ENCODE data around the gene RIPK1. TPM values are rescaled to one million over a fixed set of nuclear protein-coding genes. Genes with fewer than 3 reads are reported as not detected.

Gene RIPK1
- total and polyA plus RNA-seq, 9 of the 15 experiments (the other 6 are each of a cell fraction or from before 2014, with no cell fraction given) = 3.8 to 24.9 (median 17.7) TPM

DNA sequence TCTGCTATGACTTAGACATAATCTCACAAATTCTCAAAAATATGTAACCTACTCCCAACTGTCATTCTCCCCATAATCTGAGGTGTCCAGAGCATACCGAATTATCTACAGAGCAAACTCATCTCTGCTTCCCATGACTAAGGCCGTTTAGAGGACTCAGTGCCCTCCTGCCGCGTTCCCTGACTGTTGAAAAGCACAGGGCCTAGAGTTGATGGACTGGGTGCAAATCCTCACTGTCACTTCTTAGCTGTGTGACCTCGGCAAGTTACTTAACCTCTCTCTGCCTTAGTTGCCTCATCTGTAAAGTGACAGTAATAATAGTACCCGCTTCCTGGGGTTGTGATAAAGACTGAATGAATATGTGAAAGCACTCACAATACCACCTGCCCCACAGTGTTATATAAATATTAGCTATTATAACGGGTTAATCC is 93.8 kb downstream of the RIPK1 start (continued):
- TF ChIP-seq TBL1XR1 (IDR thresholded peaks at IDR 0.05; ENCODE audit: low read length in 2 of 2) (no peak; a peak in 1 of 4 replicates), KLF1 (tag; IDR thresholded peaks at IDR 0.05) (no peak), SMAD2 (IDR thresholded peaks at IDR 0.05; ENCODE audit: low read depth, low read length) (no peak), SIN3B (IDR thresholded peaks at IDR 0.05; ENCODE audit: low read depth) (no peak), NRF1 (conservative IDR thresholded peaks at IDR 0.05 in 1 of 2, IDR thresholded peaks at IDR 0.05 in 1 of 2) (no peak), RAD21 (CRISPR knock-in tag; conservative IDR thresholded peaks at IDR 0.05 in 1 of 2, IDR thresholded peaks at IDR 0.05 in 1 of 2) (0 out of 4 replicates have a peak, but pooled peaks of 1 of the 2 experiments have one; percentile 17), ATF1 (CRISPR knock-in tag; IDR thresholded peaks at IDR 0.05) (no peak), ATF1 (tag; IDR thresholded peaks at IDR 0.05) (no peak), GTF2E2 (tag; IDR thresholded peaks at IDR 0.05) (no peak), CHD2 (IDR thresholded peaks at IDR 0.05; ENCODE audit: low read depth, low read length) (no peak), MCM7 (IDR thresholded peaks at IDR 0.05) (no peak), PTTG1 (tag; IDR thresholded peaks at IDR 0.05; ENCODE audit: low read depth) (no peak), GATA2 (CRISPR knock-in tag; IDR thresholded peaks at IDR 0.05) (no peak), ZNF41 (CRISPR knock-in tag; conservative IDR thresholded peaks at IDR 0.05) (no peak), ELF2 (CRISPR knock-in tag; IDR thresholded peaks at IDR 0.05) (no peak), XRCC5 (IDR thresholded peaks at IDR 0.05; ENCODE audit: low read depth, low read length) (no peak), TCFL5 (CRISPR knock-in tag; conservative IDR thresholded peaks at IDR 0.05) (no peak), FOXA3 (CRISPR knock-in tag; conservative IDR thresholded peaks at IDR 0.05 in 1 of 2, IDR thresholded peaks at IDR 0.05 in 1 of 2) (no peak; a peak in 1 of 4 replicates)
- TF ChIP-seq, protein P1, sequence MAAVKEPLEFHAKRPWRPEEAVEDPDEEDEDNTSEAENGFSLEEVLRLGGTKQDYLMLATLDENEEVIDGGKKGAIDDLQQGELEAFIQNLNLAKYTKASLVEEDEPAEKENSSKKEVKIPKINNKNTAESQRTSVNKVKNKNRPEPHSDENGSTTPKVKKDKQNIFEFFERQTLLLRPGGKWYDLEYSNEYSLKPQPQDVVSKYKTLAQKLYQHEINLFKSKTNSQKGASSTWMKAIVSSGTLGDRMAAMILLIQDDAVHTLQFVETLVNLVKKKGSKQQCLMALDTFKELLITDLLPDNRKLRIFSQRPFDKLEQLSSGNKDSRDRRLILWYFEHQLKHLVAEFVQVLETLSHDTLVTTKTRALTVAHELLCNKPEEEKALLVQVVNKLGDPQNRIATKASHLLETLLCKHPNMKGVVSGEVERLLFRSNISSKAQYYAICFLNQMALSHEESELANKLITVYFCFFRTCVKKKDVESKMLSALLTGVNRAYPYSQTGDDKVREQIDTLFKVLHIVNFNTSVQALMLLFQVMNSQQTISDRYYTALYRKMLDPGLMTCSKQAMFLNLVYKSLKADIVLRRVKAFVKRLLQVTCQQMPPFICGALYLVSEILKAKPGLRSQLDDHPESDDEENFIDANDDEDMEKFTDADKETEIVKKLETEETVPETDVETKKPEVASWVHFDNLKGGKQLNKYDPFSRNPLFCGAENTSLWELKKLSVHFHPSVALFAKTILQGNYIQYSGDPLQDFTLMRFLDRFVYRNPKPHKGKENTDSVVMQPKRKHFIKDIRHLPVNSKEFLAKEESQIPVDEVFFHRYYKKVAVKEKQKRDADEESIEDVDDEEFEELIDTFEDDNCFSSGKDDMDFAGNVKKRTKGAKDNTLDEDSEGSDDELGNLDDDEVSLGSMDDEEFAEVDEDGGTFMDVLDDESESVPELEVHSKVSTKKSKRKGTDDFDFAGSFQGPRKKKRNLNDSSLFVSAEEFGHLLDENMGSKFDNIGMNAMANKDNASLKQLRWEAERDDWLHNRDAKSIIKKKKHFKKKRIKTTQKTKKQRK (IDR thresholded peaks at IDR 0.05; ENCODE audit: borderline replicate concordance, low read depth, low read length) = no peak
- TF ChIP-seq, protein P2, sequence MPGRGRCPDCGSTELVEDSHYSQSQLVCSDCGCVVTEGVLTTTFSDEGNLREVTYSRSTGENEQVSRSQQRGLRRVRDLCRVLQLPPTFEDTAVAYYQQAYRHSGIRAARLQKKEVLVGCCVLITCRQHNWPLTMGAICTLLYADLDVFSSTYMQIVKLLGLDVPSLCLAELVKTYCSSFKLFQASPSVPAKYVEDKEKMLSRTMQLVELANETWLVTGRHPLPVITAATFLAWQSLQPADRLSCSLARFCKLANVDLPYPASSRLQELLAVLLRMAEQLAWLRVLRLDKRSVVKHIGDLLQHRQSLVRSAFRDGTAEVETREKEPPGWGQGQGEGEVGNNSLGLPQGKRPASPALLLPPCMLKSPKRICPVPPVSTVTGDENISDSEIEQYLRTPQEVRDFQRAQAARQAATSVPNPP (IDR thresholded peaks at IDR 0.05; ENCODE audit: borderline replicate concordance, insufficient read depth, insufficient read length) = no peak
- TF ChIP-seq, protein P3, sequence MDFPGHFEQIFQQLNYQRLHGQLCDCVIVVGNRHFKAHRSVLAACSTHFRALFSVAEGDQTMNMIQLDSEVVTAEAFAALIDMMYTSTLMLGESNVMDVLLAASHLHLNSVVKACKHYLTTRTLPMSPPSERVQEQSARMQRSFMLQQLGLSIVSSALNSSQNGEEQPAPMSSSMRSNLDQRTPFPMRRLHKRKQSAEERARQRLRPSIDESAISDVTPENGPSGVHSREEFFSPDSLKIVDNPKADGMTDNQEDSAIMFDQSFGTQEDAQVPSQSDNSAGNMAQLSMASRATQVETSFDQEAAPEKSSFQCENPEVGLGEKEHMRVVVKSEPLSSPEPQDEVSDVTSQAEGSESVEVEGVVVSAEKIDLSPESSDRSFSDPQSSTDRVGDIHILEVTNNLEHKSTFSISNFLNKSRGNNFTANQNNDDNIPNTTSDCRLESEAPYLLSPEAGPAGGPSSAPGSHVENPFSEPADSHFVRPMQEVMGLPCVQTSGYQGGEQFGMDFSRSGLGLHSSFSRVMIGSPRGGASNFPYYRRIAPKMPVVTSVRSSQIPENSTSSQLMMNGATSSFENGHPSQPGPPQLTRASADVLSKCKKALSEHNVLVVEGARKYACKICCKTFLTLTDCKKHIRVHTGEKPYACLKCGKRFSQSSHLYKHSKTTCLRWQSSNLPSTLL (IDR thresholded peaks at IDR 0.05) = no peak
- TF ChIP-seq, protein P4, sequence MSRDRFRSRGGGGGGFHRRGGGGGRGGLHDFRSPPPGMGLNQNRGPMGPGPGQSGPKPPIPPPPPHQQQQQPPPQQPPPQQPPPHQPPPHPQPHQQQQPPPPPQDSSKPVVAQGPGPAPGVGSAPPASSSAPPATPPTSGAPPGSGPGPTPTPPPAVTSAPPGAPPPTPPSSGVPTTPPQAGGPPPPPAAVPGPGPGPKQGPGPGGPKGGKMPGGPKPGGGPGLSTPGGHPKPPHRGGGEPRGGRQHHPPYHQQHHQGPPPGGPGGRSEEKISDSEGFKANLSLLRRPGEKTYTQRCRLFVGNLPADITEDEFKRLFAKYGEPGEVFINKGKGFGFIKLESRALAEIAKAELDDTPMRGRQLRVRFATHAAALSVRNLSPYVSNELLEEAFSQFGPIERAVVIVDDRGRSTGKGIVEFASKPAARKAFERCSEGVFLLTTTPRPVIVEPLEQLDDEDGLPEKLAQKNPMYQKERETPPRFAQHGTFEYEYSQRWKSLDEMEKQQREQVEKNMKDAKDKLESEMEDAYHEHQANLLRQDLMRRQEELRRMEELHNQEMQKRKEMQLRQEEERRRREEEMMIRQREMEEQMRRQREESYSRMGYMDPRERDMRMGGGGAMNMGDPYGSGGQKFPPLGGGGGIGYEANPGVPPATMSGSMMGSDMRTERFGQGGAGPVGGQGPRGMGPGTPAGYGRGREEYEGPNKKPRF (IDR thresholded peaks at IDR 0.05; ENCODE audit: low read depth, low read length) = no peak
